Astrocyte (in vitro differentiated cells and primary cell): ENCODE results near the gene LAIR2. TPM values are rescaled to one million over a fixed set of nuclear protein-coding genes. Genes with fewer than 3 reads are reported as not detected.

ENCODE experiments used
- DNase-seq: peaks from one replicate; pipeline ENCODE4 v3.0.0-alpha.2; 2010; ENCODE audit warnings: low read depth
- FAIRE-seq: peaks from 2 replicates; lab custom pipeline; 2011; peaks lifted over from hg19 to GRCh38; lab: Jason Lieb, UNC
- H2AFZ ChIP-seq: 2 replicates; pipeline ENCODE4 v1.6.0; 2012; ENCODE audit warnings: low read depth, low read length, inconsistent platforms
- H3K27ac ChIP-seq: 2 replicates; pipeline ENCODE4 v1.5.1; 2011; ENCODE audit warnings: low read depth, low read length, inconsistent platforms
- H3K27me3 ChIP-seq: 2 replicates; pipeline ENCODE4 v1.6.0; 2011; ENCODE audit warnings: low read length, inconsistent platforms; ENCODE audit not compliant: insufficient read depth
- H3K36me3 ChIP-seq: 2 replicates; pipeline ENCODE4 v1.5.1; 2011; ENCODE audit warnings: low read length, inconsistent platforms; ENCODE audit not compliant: insufficient read depth
- H3K4me1 ChIP-seq: 2 replicates; pipeline ENCODE4 v1.5.1; 2011; ENCODE audit warnings: low read length, inconsistent platforms; ENCODE audit not compliant: insufficient read depth
- H3K4me2 ChIP-seq: 2 replicates; pipeline ENCODE4 v1.6.0; 2012; ENCODE audit warnings: low read length, inconsistent platforms
- H3K4me3 ChIP-seq: 2 replicates; pipeline ENCODE4 v1.5.1; 2011; ENCODE audit warnings: low read depth, mild to moderate bottlenecking, low read length, inconsistent platforms; ENCODE audit not compliant: insufficient read depth
- H3K79me2 ChIP-seq: 2 replicates; pipeline ENCODE4 v1.6.0; 2012; ENCODE audit warnings: mild to moderate bottlenecking, low read length, inconsistent platforms; ENCODE audit not compliant: insufficient read depth
- H3K9ac ChIP-seq: 2 replicates; pipeline ENCODE4 v1.6.0; 2012; ENCODE audit warnings: mild to moderate bottlenecking, low read length, inconsistent platforms
- H3K9me3 ChIP-seq: 2 replicates; pipeline ENCODE4 v1.5.1; 2012; ENCODE audit warnings: low read depth, mild to moderate bottlenecking, low read length, inconsistent platforms; ENCODE audit not compliant: insufficient read depth
- H4K20me1 ChIP-seq: 2 replicates; pipeline ENCODE4 v1.6.0; 2012; ENCODE audit warnings: low read length, inconsistent platforms; ENCODE audit not compliant: insufficient read depth
- H3K27ac Mint-ChIP-seq: one replicate; pipeline ENCODE4 v1.8.0; 2021; ENCODE audit warnings: mild to moderate bottlenecking, mixed read lengths; ENCODE audit not compliant: unreplicated experiment
- H3K27me3 Mint-ChIP-seq: one replicate; pipeline ENCODE4 v1.8.0; 2021; ENCODE audit warnings: low read depth, mixed read lengths; ENCODE audit not compliant: unreplicated experiment
- H3K36me3 Mint-ChIP-seq: one replicate; pipeline ENCODE4 v1.8.0; 2021; ENCODE audit warnings: low read depth, mixed read lengths; ENCODE audit not compliant: unreplicated experiment
- H3K4me1 Mint-ChIP-seq: one replicate; pipeline ENCODE4 v1.8.0; 2021; ENCODE audit warnings: low read depth, mixed read lengths; ENCODE audit not compliant: unreplicated experiment
- H3K4me3 Mint-ChIP-seq: one replicate; pipeline ENCODE4 v1.8.0; 2021; ENCODE audit warnings: mild to moderate bottlenecking, moderate library complexity, mixed read lengths; ENCODE audit not compliant: unreplicated experiment
- H3K9me3 Mint-ChIP-seq: one replicate; pipeline ENCODE4 v1.8.0; 2021; ENCODE audit warnings: mild to moderate bottlenecking, mixed read lengths; ENCODE audit not compliant: unreplicated experiment
- EZH2 ChIP-seq: IDR thresholded peaks from 2 replicates; pipeline ENCODE4 v1.6.1; 2012; ENCODE audit warnings: mild to moderate bottlenecking, low read length, inconsistent platforms; ENCODE audit not compliant: insufficient read depth
- total RNA-seq: library from RNA; stranded (reverse); gene quantifications from 2 replicates; pipeline ENCODE4 v1.2.1, GENCODE V29; 2021
- TF ChIP-seq, protein P1 (sequence below): IDR thresholded peaks from 2 replicates; pipeline ENCODE4 v1.5.1; 2011; ENCODE audit warnings: low read depth, mild to moderate bottlenecking, inconsistent platforms, low read length, moderate library complexity; ENCODE audit not compliant: insufficient read depth

LAIR2 gene
- total RNA-seq, 1 donor from 2014 or later = not detected

DNA sequence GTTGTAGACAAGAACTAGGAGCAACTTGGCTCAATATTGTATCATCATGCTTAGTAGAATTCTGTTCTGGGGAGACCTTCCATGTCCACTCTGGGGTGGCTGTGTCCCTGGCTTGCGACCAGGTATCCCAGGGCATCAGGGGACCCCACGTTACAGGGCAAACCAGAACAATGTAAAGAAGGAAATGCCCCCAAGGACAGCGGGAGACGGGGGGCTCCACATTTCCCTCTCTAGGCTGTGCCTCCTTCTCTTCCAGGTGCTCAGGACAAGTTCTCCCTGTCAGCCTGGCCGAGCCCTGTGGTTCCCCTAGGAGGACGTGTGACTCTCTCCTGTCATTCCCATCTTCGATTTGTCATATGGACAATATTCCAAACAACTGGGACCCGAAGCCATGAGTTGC, 30.8 kb downstream of the LAIR2 start:
- peaks cover 6% of the 10 kb centered on the region for H3K9me3 ChIP-seq
- H3K4me1 ChIP-seq = no peaks in the 10 kb centered on the region
- H3K4me1 Mint-ChIP-seq = no peaks in the 10 kb centered on the region
- FAIRE-seq (no peak), DNase-seq (no peak)
- no peak overlapping the region for H2AFZ ChIP-seq
- H3K4me3 ChIP-seq = no peak overlapping the region
- H3K27ac ChIP-seq = no peak overlapping the region
- peaks cover 23% of the 10 kb centered on the region for H3K9me3 Mint-ChIP-seq
- no peaks in the 10 kb centered on the region for H3K27me3 ChIP-seq
- no peak for TF ChIP-seq EZH2
- TF ChIP-seq, protein P1, sequence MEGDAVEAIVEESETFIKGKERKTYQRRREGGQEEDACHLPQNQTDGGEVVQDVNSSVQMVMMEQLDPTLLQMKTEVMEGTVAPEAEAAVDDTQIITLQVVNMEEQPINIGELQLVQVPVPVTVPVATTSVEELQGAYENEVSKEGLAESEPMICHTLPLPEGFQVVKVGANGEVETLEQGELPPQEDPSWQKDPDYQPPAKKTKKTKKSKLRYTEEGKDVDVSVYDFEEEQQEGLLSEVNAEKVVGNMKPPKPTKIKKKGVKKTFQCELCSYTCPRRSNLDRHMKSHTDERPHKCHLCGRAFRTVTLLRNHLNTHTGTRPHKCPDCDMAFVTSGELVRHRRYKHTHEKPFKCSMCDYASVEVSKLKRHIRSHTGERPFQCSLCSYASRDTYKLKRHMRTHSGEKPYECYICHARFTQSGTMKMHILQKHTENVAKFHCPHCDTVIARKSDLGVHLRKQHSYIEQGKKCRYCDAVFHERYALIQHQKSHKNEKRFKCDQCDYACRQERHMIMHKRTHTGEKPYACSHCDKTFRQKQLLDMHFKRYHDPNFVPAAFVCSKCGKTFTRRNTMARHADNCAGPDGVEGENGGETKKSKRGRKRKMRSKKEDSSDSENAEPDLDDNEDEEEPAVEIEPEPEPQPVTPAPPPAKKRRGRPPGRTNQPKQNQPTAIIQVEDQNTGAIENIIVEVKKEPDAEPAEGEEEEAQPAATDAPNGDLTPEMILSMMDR = no peak
- no peak overlapping the region for H3K4me3 Mint-ChIP-seq
- no peak overlapping the region for H3K9ac ChIP-seq
- H4K20me1 ChIP-seq = no peaks in the 10 kb centered on the region
- no peaks in the 10 kb centered on the region for H3K27me3 Mint-ChIP-seq
- H3K79me2 ChIP-seq = no peaks in the 10 kb centered on the region
- no peaks in the 10 kb centered on the region for H3K36me3 Mint-ChIP-seq
- H3K27ac Mint-ChIP-seq = no peak overlapping the region
- no peak overlapping the region for H3K4me2 ChIP-seq
- no peaks in the 10 kb centered on the region for H3K36me3 ChIP-seq

DNA sequence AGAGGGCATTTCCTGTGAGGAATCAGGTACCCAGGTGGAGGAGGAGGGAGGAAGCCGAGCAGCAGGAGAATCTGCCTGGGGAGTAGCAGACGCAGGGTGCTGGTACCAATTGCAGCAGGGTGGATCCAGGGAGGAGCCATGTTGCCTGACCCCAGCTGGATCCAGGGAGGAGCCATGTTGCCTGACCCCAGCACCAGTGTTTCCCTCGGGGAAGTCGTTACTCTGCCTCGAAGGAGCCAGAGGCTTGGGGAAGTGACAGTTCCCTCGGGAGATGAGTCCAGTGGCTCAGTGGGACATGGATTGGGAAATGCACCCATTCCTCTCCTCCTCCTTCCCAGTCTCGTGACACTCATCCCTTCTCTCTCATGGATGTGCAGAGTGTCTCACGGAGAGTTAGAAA, 31.5 kb downstream of the LAIR2 start:
- H3K79me2 ChIP-seq = no peaks in the 10 kb centered on the region
- Mint-ChIP-seq H3K4me3 (no peak overlapping the region), H3K27ac (no peak overlapping the region), H3K27me3 (no peaks in the 10 kb centered on the region), H3K4me1 (no peaks in the 10 kb centered on the region), H3K9me3 (peaks cover 24% of the 10 kb centered on the region), H3K36me3 (no peaks in the 10 kb centered on the region)
- FAIRE-seq = no peak
- no peak overlapping the region for H2AFZ ChIP-seq
- H3K4me3 ChIP-seq = no peak overlapping the region
- H4K20me1 ChIP-seq = no peaks in the 10 kb centered on the region
- no peak overlapping the region for H3K4me2 ChIP-seq
- no peak for DNase-seq
- H3K36me3 ChIP-seq = no peaks in the 10 kb centered on the region
- TF ChIP-seq, protein P1 = no peak
- TF ChIP-seq EZH2 = no peak
- no peak overlapping the region for H3K9ac ChIP-seq
- no peaks in the 10 kb centered on the region for H3K4me1 ChIP-seq
- H3K9me3 ChIP-seq = peaks cover 6% of the 10 kb centered on the region
- no peaks in the 10 kb centered on the region for H3K27me3 ChIP-seq
- H3K27ac ChIP-seq = no peak overlapping the region

DNA sequence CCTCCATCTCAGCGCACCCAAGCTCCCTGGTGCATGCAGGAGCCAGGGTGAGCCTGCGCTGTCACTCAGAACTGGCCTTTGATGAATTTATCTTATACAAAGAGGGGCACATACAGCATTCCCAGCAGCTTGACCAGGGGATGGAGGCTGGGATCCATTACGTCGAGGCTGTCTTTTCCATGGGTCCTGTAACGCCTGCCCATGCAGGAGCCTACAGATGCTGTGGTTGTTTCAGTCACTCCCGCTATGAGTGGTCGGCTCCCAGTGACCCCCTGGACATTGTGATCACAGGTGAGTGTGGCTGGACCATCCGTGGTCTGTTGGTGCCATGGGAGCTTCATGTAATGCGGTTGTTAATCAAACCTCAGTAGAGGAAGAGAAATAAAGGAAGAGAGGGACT, 33.0 kb downstream of the LAIR2 start:
- no peaks in the 10 kb centered on the region for H3K36me3 Mint-ChIP-seq
- H3K27ac ChIP-seq = no peak overlapping the region
- no peaks in the 10 kb centered on the region for H3K4me1 ChIP-seq
- H2AFZ ChIP-seq = no peak overlapping the region
- no peaks in the 10 kb centered on the region for H3K79me2 ChIP-seq
- no peak overlapping the region for H3K4me2 ChIP-seq
- no peaks in the 10 kb centered on the region for H3K36me3 ChIP-seq
- no peak overlapping the region for H3K4me3 Mint-ChIP-seq
- DNase-seq = no peak
- H4K20me1 ChIP-seq = no peaks in the 10 kb centered on the region
- H3K4me1 Mint-ChIP-seq = no peaks in the 10 kb centered on the region
- H3K9me3 ChIP-seq = peaks cover 6% of the 10 kb centered on the region
- no peaks in the 10 kb centered on the region for H3K27me3 Mint-ChIP-seq
- H3K4me3 ChIP-seq = no peak overlapping the region
- TF ChIP-seq EZH2 = no peak
- TF ChIP-seq, protein P1 = no peak
- no peak overlapping the region for H3K27ac Mint-ChIP-seq
- FAIRE-seq = no peak
- no peak overlapping the region for H3K9ac ChIP-seq
- no peaks in the 10 kb centered on the region for H3K27me3 ChIP-seq
- peaks cover 24% of the 10 kb centered on the region for H3K9me3 Mint-ChIP-seq
